ENCODE measurements around the gene CYP1A2.

GRCh38 chr15:74790080-74790916 lies 41.7 kb downstream of the CYP1A2 start:
- TF ChIP-seq CTCF (conservative IDR thresholded peaks at IDR 0.05 in 1 of 2, IDR thresholded peaks at IDR 0.05 in 1 of 2; ENCODE audit: extremely low read depth in 1 of 2, insufficient read depth in 1 of 2, low read depth in 1 of 2, low read length in 2 of 2) (no peak), EZH2 (IDR thresholded peaks at IDR 0.05; ENCODE audit: borderline replicate concordance, low read length) (no peak)

Measured in mammary epithelial cell (primary cell).